Panc1 (cell line): ENCODE results near the gene CGNL1.

Source experiments
- POLR2AphosphoS5 ChIP-seq: IDR thresholded peaks from 2 replicates; pipeline ENCODE4 v1.6.1; 2012; ENCODE audit warnings: mild to moderate bottlenecking, low read depth, low read length, moderate library complexity
- REST ChIP-seq, 2 experiments: IDR thresholded peaks; 2 replicates each; pipeline ENCODE4 v1.6.1; 2011 to 2012; ENCODE audit warnings: low read depth in 2 of 2, control low read depth in 1 of 2, low read length in 1 of 2, mild to moderate bottlenecking in 1 of 2, moderate library complexity in 1 of 2; ENCODE audit not compliant: insufficient read depth in 1 of 2
- TCF7L2 ChIP-seq: IDR thresholded peaks from 2 replicates; pipeline ENCODE4 v1.6.1; 2011; ENCODE audit warnings: mild to moderate bottlenecking, low read depth, low read length, inconsistent platforms
- TF ChIP-seq, protein P1 (sequence below): fragments of 450-650 bp; IDR thresholded peaks from 2 replicates; pipeline ENCODE4 v1.5.1; 2017; ENCODE audit warnings: mild to moderate bottlenecking

- TF ChIP-seq, protein P1, sequence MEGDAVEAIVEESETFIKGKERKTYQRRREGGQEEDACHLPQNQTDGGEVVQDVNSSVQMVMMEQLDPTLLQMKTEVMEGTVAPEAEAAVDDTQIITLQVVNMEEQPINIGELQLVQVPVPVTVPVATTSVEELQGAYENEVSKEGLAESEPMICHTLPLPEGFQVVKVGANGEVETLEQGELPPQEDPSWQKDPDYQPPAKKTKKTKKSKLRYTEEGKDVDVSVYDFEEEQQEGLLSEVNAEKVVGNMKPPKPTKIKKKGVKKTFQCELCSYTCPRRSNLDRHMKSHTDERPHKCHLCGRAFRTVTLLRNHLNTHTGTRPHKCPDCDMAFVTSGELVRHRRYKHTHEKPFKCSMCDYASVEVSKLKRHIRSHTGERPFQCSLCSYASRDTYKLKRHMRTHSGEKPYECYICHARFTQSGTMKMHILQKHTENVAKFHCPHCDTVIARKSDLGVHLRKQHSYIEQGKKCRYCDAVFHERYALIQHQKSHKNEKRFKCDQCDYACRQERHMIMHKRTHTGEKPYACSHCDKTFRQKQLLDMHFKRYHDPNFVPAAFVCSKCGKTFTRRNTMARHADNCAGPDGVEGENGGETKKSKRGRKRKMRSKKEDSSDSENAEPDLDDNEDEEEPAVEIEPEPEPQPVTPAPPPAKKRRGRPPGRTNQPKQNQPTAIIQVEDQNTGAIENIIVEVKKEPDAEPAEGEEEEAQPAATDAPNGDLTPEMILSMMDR: no peak
- TF ChIP-seq TCF7L2: no peak
- no peak for TF ChIP-seq POLR2AphosphoS5
- TF ChIP-seq REST (IDR thresholded peaks at IDR 0.05; ENCODE audit: insufficient read depth in 1 of 2, low read depth in 2 of 2, low read length in 1 of 2): no peak
Measured at GRCh38 chr15:57503911-57504598, 127.8 kb downstream of the CGNL1 start.
